ENCODE data around the gene GASK1A. TPM values are rescaled to one million over a fixed set of nuclear protein-coding genes. Genes with fewer than 3 reads are reported as not detected.

Gene GASK1A
- total and polyA plus RNA-seq, 2 of the 8 experiments (the other 6 are each of a cell fraction or from before 2014, with no cell fraction given), result 4.7 to 7.9 TPM

DNA sequence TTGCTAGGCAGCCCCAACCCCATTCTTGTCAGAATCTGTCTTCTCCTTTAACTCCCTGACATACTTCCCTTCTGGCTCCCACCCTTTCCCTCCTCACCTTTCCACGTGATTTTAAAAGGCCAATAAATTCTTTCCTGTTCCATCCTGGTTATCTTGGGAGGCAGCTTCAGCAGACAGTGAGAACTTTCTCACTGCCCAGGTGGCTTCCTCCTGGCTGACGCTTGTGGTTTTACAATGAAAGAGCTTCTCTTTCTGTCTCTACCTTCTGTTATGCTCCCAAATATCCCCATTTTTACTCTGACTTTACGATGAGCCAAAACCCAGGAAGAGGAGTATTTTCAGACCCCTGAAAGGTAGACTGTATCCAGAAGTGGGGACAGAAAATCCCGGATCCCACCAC is 42.1 kb downstream of the GASK1A start (continued):
- TF ChIP-seq CBX8 (IDR thresholded peaks at IDR 0.05; ENCODE audit: borderline replicate concordance, low read depth, low read length) (no peak), ZNF274 (IDR thresholded peaks at IDR 0.05; ENCODE audit: borderline replicate concordance, extremely low read depth, low read length) (no peak), RNF2 (IDR thresholded peaks at IDR 0.05; ENCODE audit: borderline replicate concordance, low read depth, low read length, missing control alignments, poor library complexity, severe bottlenecking) (no peak)
